Upper lobe of left lung (tissue), 6 donors: ENCODE data around the gene SLC25A40. TPM values are rescaled to one million over a fixed set of nuclear protein-coding genes. Genes with fewer than 3 reads are reported as not detected.

Source experiments
- ATAC-seq, 2 donors: fragments of 200-7000 bp; cut with Tn5 transposase; one replicate each; pipeline ENCODE4 v1.9.1; 2022; ENCODE audit warnings: mild to moderate bottlenecking in 2 of 2, moderate library complexity in 2 of 2; ENCODE audit not compliant: low FRiP score in 2 of 2
- DNase-seq, 2 donors: peaks; one replicate each; pipeline ENCODE4 v3.0.0-alpha.2; 2019 to 2020
- H3K27ac ChIP-seq, 4 donors: fragments of 200-600 bp; sonication (generic); one replicate each; pipeline ENCODE4 v1.5.1; 2016 to 2019
- H3K27me3 ChIP-seq, 4 donors: fragments of 200-600 bp; sonication (generic); one replicate each; pipeline ENCODE4 v1.5.1; 2017 to 2019
- H3K36me3 ChIP-seq, 4 donors: fragments of 200-600 bp; sonication (generic); one replicate each; pipeline ENCODE4 v1.5.1; 2016 to 2019
- H3K4me1 ChIP-seq, 4 donors: fragments of 200-600 bp; sonication (generic); one replicate each; pipeline ENCODE4 v1.5.1; 2018 to 2019
- H3K4me3 ChIP-seq, 4 donors: fragments of 200-600 bp; sonication (generic); one replicate each; pipeline ENCODE4 v1.5.1; 2017 to 2019; ENCODE audit warnings: mild to moderate bottlenecking in 2 of 4, moderate library complexity in 1 of 4
- H3K9me3 ChIP-seq, 4 donors: fragments of 200-600 bp; sonication (generic); one replicate each; pipeline ENCODE4 v1.5.1; 2018 to 2019
- EP300 ChIP-seq, 4 donors: sonication (generic); formaldehyde crosslinking; IDR thresholded peaks; one replicate each; pipeline ENCODE4 v1.5.1; 2017; ENCODE audit warnings: antibody characterized with exemption in 4 of 4, control low read depth in 2 of 4
- POLR2A ChIP-seq, 4 donors: fragments of 450-650 bp; IDR thresholded peaks; one replicate each; pipeline ENCODE4 v1.5.1; 2016 to 2017; ENCODE audit warnings: antibody characterized with exemption in 4 of 4, mild to moderate bottlenecking in 2 of 4
- POLR2AphosphoS5 ChIP-seq, 2 donors: sonication (generic); formaldehyde crosslinking; IDR thresholded peaks; one replicate each; pipeline ENCODE4 v1.5.1; 2017; ENCODE audit warnings: antibody characterized with exemption in 2 of 2
- WGBS, 2 donors: methylation state at CpG; one replicate each; pipeline ENCODE4 v1.1.5; 2017 to 2018; 5-methylcytosine and 5-hydroxymethylcytosine counted together
- total RNA-seq, 6 donors: library from RNA; depleted of rRNA in 4 of 6; stranded (reverse); fragments of >200 nt in 4 of 6; gene quantifications; one replicate each; pipeline versions ENCODE4 v1.1.0 to v1.2.1, GENCODE V29; 2016 to 2021
- TF ChIP-seq, protein P1 (sequence below), 6 experiments: fragments of 450-650 bp in 4 of 6; fragments of 200-600 bp in 2 of 6; sonication (generic) in 2 of 6; IDR thresholded peaks; one replicate each; pipeline ENCODE4 v1.5.1; 2016 to 2019; ENCODE audit warnings: antibody characterized with exemption in 6 of 6
- donor health status: DM: no; HTN: no; CAD: no; lungs with moderate emphysema.
- donor health status: DM: no; HTN: yes; CAD: no; lungs with severe emphysema.

Gene SLC25A40
- total RNA-seq, 6 donors from 2014 or later = 6.2 to 37.6 (median 20.1) TPM

DNA sequence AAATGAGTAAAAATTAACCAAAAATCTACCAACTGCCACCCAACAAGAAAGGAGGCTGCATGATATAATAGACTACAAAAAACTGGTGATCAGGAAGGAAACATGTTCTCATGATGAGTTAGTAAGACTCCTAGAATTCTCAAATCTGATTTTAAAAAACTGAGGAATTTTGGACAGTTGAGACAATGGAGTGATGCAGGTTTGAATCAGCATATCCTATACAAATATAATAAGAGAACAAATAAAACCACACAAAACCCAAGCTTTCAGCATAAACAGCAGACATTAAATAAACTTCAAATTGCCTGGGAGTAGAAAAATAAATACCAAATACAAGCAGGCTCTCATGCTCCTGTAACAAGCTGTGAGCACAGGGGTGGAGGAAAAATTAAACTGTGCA is 57.8 kb downstream of the SLC25A40 start:
- Histone ChIP-seq H3K27me3 (no peaks in the 10 kb centered on the region), H3K4me1 (no peaks in the 10 kb centered on the region), H3K9me3 (no peaks in the 10 kb centered on the region), H3K4me3 (no peak overlapping the region), H3K36me3 (no peaks in the 10 kb centered on the region), H3K27ac (no peak overlapping the region)
- TF ChIP-seq POLR2A (IDR thresholded peaks at IDR 0.05) (no peak), POLR2AphosphoS5 (IDR thresholded peaks at IDR 0.05) (no peak), EP300 (IDR thresholded peaks at IDR 0.05) (no peak)
- TF ChIP-seq, protein P1, sequence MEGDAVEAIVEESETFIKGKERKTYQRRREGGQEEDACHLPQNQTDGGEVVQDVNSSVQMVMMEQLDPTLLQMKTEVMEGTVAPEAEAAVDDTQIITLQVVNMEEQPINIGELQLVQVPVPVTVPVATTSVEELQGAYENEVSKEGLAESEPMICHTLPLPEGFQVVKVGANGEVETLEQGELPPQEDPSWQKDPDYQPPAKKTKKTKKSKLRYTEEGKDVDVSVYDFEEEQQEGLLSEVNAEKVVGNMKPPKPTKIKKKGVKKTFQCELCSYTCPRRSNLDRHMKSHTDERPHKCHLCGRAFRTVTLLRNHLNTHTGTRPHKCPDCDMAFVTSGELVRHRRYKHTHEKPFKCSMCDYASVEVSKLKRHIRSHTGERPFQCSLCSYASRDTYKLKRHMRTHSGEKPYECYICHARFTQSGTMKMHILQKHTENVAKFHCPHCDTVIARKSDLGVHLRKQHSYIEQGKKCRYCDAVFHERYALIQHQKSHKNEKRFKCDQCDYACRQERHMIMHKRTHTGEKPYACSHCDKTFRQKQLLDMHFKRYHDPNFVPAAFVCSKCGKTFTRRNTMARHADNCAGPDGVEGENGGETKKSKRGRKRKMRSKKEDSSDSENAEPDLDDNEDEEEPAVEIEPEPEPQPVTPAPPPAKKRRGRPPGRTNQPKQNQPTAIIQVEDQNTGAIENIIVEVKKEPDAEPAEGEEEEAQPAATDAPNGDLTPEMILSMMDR (IDR thresholded peaks at IDR 0.05) = no peak
- DNase-seq = no peak
- no peak for ATAC-seq

DNA sequence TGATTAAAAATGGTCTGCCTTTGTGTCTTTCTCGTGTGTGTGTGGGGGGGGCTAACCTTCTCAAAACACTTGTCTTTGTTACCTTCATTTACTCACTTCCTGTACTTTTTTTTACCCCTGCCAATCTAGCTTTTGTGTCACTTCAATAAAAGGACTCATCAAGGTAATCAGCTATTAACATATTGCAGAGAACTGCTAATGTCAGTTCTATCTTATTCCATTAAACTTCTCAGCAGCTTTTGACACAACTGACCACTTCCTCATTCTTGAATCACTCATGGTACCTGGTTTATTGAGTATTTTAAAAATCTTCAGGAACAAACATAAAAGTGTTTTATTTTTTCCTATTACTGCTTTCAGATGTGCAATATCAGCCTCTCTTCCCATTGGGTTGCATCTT is 59.8 kb downstream of the SLC25A40 start:
- Histone ChIP-seq H3K27ac (no peak overlapping the region), H3K9me3 (no peaks in the 10 kb centered on the region), H3K4me1 (no peaks in the 10 kb centered on the region), H3K4me3 (no peak overlapping the region), H3K36me3 (no peaks in the 10 kb centered on the region), H3K27me3 (no peaks in the 10 kb centered on the region)
- TF ChIP-seq EP300 (IDR thresholded peaks at IDR 0.05) = no peak
- DNase-seq (no peak), ATAC-seq (no peak)
- WGBS, 2 donors = 59 to 77% methylated on average over 1 of the region's 1 CpG

DNA sequence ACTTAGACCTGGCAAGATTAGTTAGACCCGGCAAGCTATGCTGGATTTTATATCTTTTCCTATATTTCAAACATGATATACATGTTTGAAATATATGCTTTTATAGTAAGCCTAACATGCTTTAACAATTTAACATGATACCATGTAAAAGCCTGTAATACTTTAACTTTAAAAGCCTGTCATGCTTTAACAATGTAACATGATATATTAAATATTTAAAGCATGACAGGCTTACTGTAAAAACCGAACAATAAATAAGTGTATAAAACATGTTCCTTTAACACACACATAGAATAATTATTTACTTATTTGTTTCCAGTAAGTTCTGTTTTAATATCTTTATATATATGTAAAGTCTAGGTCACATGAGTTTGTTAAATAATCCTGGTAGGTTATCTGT is 65.4 kb downstream of the SLC25A40 start:
- no peak for DNase-seq
- WGBS, 2 donors = 86 to 87% methylated on average over 2 of the region's 2 CpGs
- ATAC-seq = no peak
- TF ChIP-seq, protein P1 (IDR thresholded peaks at IDR 0.05) = no peak
- no peak for TF ChIP-seq POLR2A (IDR thresholded peaks at IDR 0.05)
- no peak for TF ChIP-seq POLR2AphosphoS5 (IDR thresholded peaks at IDR 0.05)
- Histone ChIP-seq H3K36me3 (no peaks in the 10 kb centered on the region), H3K27me3 (no peaks in the 10 kb centered on the region), H3K4me3 (no peak overlapping the region), H3K9me3 (no peaks in the 10 kb centered on the region), H3K27ac (no peak overlapping the region), H3K4me1 (no peaks in the 10 kb centered on the region)

DNA sequence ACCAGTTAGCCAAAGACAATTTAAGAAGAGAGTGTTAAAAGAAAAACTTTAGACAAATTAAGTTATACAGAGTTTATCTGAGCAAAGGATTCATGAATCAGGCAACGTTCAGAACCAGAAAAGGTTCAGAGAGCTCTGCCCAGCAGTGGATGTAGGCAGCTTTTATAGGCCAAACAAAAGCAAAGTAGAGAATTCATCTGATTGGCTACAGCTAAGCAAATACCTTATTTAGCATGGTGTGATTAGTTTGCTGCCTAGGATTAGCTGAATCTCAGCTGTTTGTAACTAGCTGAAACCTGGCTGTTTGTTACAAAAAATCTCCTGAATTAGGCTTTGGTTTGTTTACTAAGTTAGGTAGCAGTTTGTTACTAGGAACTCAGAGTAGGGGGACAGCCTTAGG is 66.0 kb downstream of the SLC25A40 start:
- 42 to 45% methylated on average over 1 of the region's 1 CpG for WGBS, 2 donors

DNA sequence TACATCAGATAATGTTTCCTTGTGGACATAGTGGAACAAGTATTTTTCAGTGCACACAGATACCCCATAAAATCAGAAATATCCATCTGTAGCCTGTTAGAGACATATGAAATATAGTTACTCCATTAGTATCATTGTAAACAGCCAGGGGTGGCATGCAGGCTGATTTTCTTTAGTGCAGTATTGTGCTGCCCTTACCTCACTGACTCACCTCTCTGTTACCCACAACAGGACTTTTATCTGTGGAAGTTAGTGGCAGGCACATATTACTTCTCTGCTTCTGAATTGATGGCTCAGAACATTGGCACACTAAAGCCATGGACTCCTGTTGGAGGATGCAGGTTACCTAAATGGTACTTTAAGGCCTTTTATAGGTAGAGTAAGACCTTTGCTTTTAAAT is 70.0 kb downstream of the SLC25A40 start:
- H3K4me3 ChIP-seq = no peak overlapping the region
- ATAC-seq (no peak), DNase-seq (no peak)
- no peaks in the 10 kb centered on the region for H3K4me1 ChIP-seq
- no peaks in the 10 kb centered on the region for H3K9me3 ChIP-seq
- H3K36me3 ChIP-seq = no peaks in the 10 kb centered on the region
- H3K27ac ChIP-seq = no peak overlapping the region
- no peaks in the 10 kb centered on the region for H3K27me3 ChIP-seq
- no peak for TF ChIP-seq POLR2AphosphoS5 (IDR thresholded peaks at IDR 0.05)
- TF ChIP-seq EP300 (IDR thresholded peaks at IDR 0.05) = no peak
- TF ChIP-seq, protein P1 (IDR thresholded peaks at IDR 0.05) = no peak
- TF ChIP-seq POLR2A (IDR thresholded peaks at IDR 0.05) = no peak

More for the DNA sequence above, 66.0 kb downstream of the SLC25A40 start:
- Histone ChIP-seq H3K9me3 (no peaks in the 10 kb centered on the region), H3K36me3 (no peaks in the 10 kb centered on the region), H3K27me3 (no peaks in the 10 kb centered on the region), H3K27ac (no peak overlapping the region), H3K4me1 (no peaks in the 10 kb centered on the region), H3K4me3 (no peak overlapping the region)
- no peak for ATAC-seq
- TF ChIP-seq POLR2A (IDR thresholded peaks at IDR 0.05) (no peak), EP300 (IDR thresholded peaks at IDR 0.05) (no peak), POLR2AphosphoS5 (IDR thresholded peaks at IDR 0.05) (no peak)
- TF ChIP-seq, protein P1 (IDR thresholded peaks at IDR 0.05) = no peak
- DNase-seq = no peak
